Upper lobe of right lung (tissue), 1 donor: Measurements from ENCODE around the gene RNF112. TPM values are rescaled to one million over a fixed set of nuclear protein-coding genes. Genes with fewer than 3 reads are reported as not detected.
"Not testable (repeated sequence)": the region's sequence is repeated elsewhere in the genome, so short reads cannot be mapped to it uniquely, and the experiment has no call there.

Experiments used
- ATAC-seq: fragments of 200-7000 bp; cut with Tn5 transposase; one replicate; pipeline ENCODE4 v1.9.1; 2020; ENCODE audit warnings: mild to moderate bottlenecking, moderate library complexity
- DNase-seq: peaks from one replicate; pipeline ENCODE4 v3.0.0-alpha.2; 2020
- H3K27ac ChIP-seq: fragments of 200-600 bp; one replicate; pipeline ENCODE4 v1.8.0; 2022
- H3K27me3 ChIP-seq: fragments of 200-600 bp; one replicate; pipeline ENCODE4 v1.8.0; 2022; ENCODE audit warnings: mild to moderate bottlenecking
- H3K36me3 ChIP-seq: fragments of 200-600 bp; one replicate; pipeline ENCODE4 v1.8.0; 2022
- H3K4me1 ChIP-seq: fragments of 200-600 bp; one replicate; pipeline ENCODE4 v1.8.0; 2022
- H3K4me3 ChIP-seq: fragments of 200-600 bp; one replicate; pipeline ENCODE4 v1.8.0; 2022; ENCODE audit warnings: mild to moderate bottlenecking
- H3K9me3 ChIP-seq: fragments of 200-600 bp; one replicate; pipeline ENCODE4 v1.8.0; 2022
- intact Hi-C: fragments of 100-400 bp; cut with DNase I; formaldehyde crosslinking; loops from one replicate; pipeline ENCODE4 v1.11.0; 2022
- total RNA-seq: library from RNA; stranded (reverse); fragmentation: NEBNext Ultra II Directional; extraction: Animal tissue kit (Norgen Biotek cat#: 25700); gene quantifications from one replicate; pipeline ENCODE4 v1.2.1, GENCODE V29; 2021
- TF ChIP-seq, protein P1 (sequence below): fragments of 200-600 bp; IDR thresholded peaks from one replicate; pipeline ENCODE4 v1.8.0; 2022; ENCODE audit warnings: antibody characterized with exemption
- donor health status: DM: no; HTN: yes; CAD: no; lungs with severe emphysema.

Gene RNF112
- total RNA-seq, 1 donor from 2014 or later = 1.6 TPM

DNA sequence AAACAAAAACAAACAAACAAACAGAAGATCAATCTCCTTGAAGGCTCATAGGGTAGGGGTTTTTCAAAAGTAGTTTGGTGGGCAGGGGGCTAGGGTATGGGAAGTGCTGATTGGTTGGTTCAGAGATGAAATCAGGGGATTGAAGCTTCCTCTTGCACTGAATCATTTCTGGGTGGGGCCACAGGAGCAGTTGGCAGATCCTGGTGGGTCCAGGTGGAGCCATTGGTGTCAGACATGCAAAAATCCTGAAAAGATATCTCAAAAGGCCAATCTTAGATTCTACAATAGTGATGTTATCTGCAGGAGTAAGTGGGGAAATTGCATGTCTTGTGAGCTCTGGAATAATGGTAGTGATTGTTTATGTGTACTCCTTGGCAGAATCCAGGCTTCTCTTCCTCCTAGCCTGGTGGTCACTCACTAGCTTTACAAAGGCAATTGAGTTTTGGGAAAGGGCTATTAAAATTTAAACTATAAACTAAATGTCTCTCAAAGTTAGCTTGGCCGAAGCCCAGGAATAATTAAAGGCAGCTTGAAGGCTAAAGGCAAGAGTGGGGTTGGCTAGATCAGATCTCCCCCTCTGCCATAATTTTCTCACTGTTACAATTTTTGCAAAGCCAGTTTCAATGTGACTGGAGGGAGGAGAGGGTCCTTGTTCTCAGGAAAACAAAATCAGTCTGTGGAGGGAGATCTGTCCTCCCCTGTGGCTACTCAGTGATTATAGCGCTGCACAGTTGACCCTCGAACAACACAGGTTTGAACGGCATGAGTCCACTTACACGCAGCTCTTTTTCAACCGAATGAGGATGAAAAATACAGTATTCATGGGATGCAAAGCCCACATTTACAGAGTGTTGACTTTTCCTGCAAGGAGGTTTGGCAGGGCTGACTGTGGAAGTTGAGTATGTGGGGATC is 45.2 kb downstream of the RNF112 start:
- DNase-seq = no peak
- intact Hi-C loops = no loop called here
- ATAC-seq = no peak

DNA sequence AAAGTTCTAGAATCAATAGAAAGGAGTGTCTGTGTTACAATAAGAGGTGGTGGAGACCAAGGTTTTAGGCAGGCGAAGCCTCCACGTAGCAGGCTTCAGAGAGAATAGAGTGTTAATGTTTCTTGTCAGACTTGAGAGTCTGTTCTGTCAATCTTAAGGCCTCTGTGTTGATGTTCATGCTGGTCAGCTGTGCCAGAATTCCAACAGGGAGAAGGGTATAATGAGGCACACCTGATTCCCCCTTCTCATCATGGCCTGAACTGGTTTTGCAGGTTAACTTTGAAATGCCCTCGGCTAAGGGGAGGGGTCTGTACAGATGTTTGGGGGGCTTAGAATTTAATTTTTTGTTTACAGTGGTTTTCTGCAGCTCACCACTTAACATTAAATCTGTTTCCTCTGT is 46.0 kb downstream of the RNF112 start:
- no peak overlapping the region for H3K27ac ChIP-seq
- H3K9me3 ChIP-seq = no peaks in the 10 kb centered on the region
- H3K4me3 ChIP-seq = no peak overlapping the region
- no peaks in the 10 kb centered on the region for H3K36me3 ChIP-seq
- peaks cover 8% of the 10 kb centered on the region for H3K4me1 ChIP-seq
- TF ChIP-seq, protein P1, sequence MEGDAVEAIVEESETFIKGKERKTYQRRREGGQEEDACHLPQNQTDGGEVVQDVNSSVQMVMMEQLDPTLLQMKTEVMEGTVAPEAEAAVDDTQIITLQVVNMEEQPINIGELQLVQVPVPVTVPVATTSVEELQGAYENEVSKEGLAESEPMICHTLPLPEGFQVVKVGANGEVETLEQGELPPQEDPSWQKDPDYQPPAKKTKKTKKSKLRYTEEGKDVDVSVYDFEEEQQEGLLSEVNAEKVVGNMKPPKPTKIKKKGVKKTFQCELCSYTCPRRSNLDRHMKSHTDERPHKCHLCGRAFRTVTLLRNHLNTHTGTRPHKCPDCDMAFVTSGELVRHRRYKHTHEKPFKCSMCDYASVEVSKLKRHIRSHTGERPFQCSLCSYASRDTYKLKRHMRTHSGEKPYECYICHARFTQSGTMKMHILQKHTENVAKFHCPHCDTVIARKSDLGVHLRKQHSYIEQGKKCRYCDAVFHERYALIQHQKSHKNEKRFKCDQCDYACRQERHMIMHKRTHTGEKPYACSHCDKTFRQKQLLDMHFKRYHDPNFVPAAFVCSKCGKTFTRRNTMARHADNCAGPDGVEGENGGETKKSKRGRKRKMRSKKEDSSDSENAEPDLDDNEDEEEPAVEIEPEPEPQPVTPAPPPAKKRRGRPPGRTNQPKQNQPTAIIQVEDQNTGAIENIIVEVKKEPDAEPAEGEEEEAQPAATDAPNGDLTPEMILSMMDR = no peak
- DNase-seq (no peak), ATAC-seq (no peak)
- intact Hi-C loops = no loop called here
- no peaks in the 10 kb centered on the region for H3K27me3 ChIP-seq

More for the DNA sequence above, 45.2 kb downstream of the RNF112 start:
- TF ChIP-seq, protein P1 = no peak
- Histone ChIP-seq H3K4me3 (no peak overlapping the region), H3K4me1 (peaks cover 3% of the 10 kb centered on the region), H3K27me3 (no peaks in the 10 kb centered on the region), H3K9me3 (no peaks in the 10 kb centered on the region), H3K27ac (no peak overlapping the region), H3K36me3 (no peaks in the 10 kb centered on the region)

DNA sequence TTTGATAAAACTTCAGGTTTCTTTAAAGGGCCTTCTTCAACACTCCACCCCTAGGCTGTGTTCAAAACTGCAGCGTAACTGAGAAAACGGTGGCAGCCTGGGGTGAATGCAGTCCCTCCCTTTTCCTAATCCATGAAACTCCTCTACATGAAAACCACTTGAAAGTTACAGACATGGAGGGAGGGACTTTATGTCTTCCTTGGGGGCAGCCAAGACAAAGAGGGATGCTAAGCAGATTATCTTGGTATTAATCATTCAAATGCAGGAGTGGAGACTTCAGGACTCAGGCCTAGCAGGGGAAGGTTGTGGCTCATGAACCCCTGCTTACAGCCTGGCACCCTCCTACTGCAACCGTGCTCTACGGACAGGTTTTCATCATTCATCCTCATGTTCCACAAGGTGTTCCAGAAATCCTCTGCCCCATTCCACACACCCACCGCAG is 46.8 kb downstream of the RNF112 start:
- Histone ChIP-seq H3K27ac (no peak overlapping the region), H3K4me1 (peaks cover 15% of the 10 kb centered on the region), H3K36me3 (no peaks in the 10 kb centered on the region), H3K9me3 (no peaks in the 10 kb centered on the region), H3K4me3 (no peak overlapping the region), H3K27me3 (no peaks in the 10 kb centered on the region)
- intact Hi-C loops = no loop called here
- no peak for ATAC-seq
- DNase-seq = no peak
- TF ChIP-seq, protein P1 = no peak

DNA sequence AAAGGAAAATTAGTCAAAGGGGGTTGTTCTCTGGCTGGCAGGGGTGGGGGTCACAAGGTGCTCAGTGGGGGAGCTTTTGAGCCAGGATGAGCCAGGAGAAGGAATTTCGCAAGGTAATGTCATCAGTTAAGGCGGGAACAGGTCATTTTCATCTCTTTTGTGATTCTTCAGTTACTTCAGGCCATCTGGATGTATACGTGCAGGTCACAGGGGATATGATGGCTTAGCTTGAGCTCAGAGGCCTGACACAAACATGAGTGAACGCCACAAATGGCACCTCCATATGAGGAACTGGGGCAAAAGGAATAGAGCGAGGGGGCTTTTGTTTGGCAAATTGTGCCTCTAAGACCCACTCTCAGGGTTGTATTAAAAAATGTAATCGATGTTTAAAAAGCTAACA is 47.4 kb downstream of the RNF112 start:
- H3K9me3 ChIP-seq, H3K4me3 ChIP-seq, H3K36me3 ChIP-seq, H3K27ac ChIP-seq, ATAC-seq, intact Hi-C loops, DNase-seq, H3K27me3 ChIP-seq: not testable (repeated sequence)
- H3K4me1 ChIP-seq = peaks cover 20% of the 10 kb centered on the region

DNA sequence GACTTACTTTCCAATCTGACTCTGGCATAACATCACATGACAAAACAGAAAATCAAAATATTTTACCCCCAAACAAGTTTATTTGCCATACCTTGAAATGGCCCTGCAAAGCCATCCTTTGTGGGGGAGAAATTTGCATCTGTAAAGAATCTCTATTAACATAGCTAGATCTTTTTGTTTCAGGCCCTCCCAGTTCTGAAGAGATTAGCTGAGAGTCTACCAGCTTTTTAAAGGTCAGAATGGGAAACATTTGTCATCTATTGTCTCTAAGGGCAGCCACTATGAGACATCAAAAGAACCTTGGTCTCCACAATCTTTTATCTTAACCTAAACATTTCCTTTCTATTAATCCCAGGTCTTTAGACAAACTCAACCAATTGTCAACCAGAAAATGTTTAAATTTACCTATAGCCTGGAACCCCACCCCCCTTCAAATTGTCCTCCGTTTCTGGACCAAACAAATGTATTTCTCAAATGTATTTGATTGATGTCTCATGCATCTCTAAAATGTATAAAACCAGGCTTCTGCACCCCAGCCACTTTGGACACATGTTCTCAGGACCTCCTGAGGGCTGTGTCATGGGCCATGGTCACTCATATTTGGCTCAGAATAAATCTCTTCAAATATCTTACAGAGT is 48.1 kb downstream of the RNF112 start:
- H3K9me3 ChIP-seq, H3K27ac ChIP-seq, H3K27me3 ChIP-seq, ATAC-seq, H3K36me3 ChIP-seq, H3K4me3 ChIP-seq, intact Hi-C loops, DNase-seq: not testable (repeated sequence)
- H3K4me1 ChIP-seq = peaks cover 26% of the 10 kb centered on the region

DNA sequence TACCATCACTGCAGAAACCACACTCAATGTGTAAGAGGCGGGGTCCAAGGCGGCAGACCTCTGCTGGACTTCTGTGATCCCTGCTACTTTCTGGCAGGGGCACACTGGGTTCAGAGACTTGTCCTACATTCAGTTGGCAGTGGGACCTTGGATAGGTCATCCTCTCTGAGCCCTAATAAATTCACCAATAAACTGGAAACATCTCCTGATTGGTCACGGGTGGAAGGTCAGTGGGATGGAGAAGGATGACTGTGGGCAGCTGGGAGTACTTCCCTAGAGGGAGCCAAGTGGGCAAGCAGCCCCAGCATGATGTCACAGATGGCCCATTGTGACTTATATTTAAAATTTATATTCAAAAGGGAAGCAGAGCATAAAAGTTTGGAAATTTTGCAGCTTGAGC is 49.7 kb downstream of the RNF112 start:
- intact Hi-C loops = no loop called here
- TF ChIP-seq, protein P1 = no peak
- Histone ChIP-seq H3K4me1 (peaks cover 27% of the 10 kb centered on the region), H3K27me3 (no peaks in the 10 kb centered on the region), H3K9me3 (no peaks in the 10 kb centered on the region), H3K36me3 (no peaks in the 10 kb centered on the region), H3K27ac (no peak overlapping the region), H3K4me3 (no peak overlapping the region)
- DNase-seq (no peak), ATAC-seq (no peak)
